A673 (cell line): ENCODE measurements around the gene STARD13. TPM values are rescaled to one million over a fixed set of nuclear protein-coding genes. Genes with fewer than 3 reads are reported as not detected.

Source experiments
- BruUV-seq: library from RNA; stranded (reverse); fragments of 400-500 nt; replicated peaks from 2 replicates; lab custom pipeline; 2021; lab: Mats Ljungman, UMichigan
- CTCF ChIA-PET: fragments of 300-600 bp; sonication (Branson Sonifier 250); formaldehyde crosslinking; loops from one replicate; lab custom pipeline; 2022; ENCODE audit warnings: antibody characterized with exemption; lab: Charles Lee
- POLR2A ChIA-PET: fragments of 300-600 bp; sonication (Branson Sonifier 250); formaldehyde crosslinking; loops from one replicate; lab custom pipeline; 2022; ENCODE audit warnings: antibody characterized with exemption; ENCODE audit not compliant: low non-redundant PET; lab: Charles Lee
- DNase-seq: peaks from one replicate; pipeline ENCODE4 v3.0.0-alpha.2; 2015; ENCODE audit warnings: low spot score
- H3K27ac ChIP-seq: fragments of 200-600 bp; sonication (generic); 2 replicates; pipeline ENCODE4 v1.5.1; 2016; ENCODE audit warnings: mixed run types, low read depth, mild to moderate bottlenecking, mixed read lengths, antibody characterized with exemption, low read length; ENCODE audit not compliant: poor library complexity, severe bottlenecking
- H3K27me3 ChIP-seq: fragments of 200-600 bp; sonication (generic); replicated peaks from 2 replicates; pipeline ENCODE4 v1.6.1; 2017; ENCODE audit warnings: mixed run types, low read depth, mild to moderate bottlenecking, mixed read lengths, antibody characterized with exemption, low read length; ENCODE audit not compliant: insufficient read depth, poor library complexity
- H3K36me3 ChIP-seq: fragments of 200-600 bp; sonication (generic); 2 replicates; pipeline ENCODE4 v1.6.1; 2016; ENCODE audit warnings: mixed run types, mild to moderate bottlenecking, mixed read lengths, antibody characterized with exemption, low read length; ENCODE audit not compliant: insufficient read depth, poor library complexity, severe bottlenecking
- H3K4me1 ChIP-seq: fragments of 200-600 bp; sonication (generic); 2 replicates; pipeline ENCODE4 v1.6.1; 2017; ENCODE audit warnings: mixed run types, mild to moderate bottlenecking, mixed read lengths, antibody characterized with exemption, low read length; ENCODE audit not compliant: insufficient read depth, poor library complexity, severe bottlenecking
- H3K4me3 ChIP-seq: fragments of 200-600 bp; sonication (generic); 2 replicates; pipeline ENCODE4 v1.5.1; 2016; ENCODE audit warnings: low read depth, mixed run types, mild to moderate bottlenecking, mixed read lengths, low read length; ENCODE audit not compliant: poor library complexity, severe bottlenecking
- H3K9me3 ChIP-seq: fragments of 200-600 bp; sonication (generic); 2 replicates; pipeline ENCODE4 v1.6.1; 2016; ENCODE audit warnings: mixed run types, low read depth, mild to moderate bottlenecking, mixed read lengths, antibody characterized with exemption, low read length; ENCODE audit not compliant: poor library complexity, severe bottlenecking
- CTCF ChIP-seq: fragments of 300-800, 200-600 bp; sonication (generic); conservative IDR thresholded peaks from 2 replicates; pipeline ENCODE4 v1.5.1; 2017; ENCODE audit warnings: low read depth, mild to moderate bottlenecking, antibody characterized with exemption, low read length, moderate library complexity, mixed read lengths
- EZH2 ChIP-seq: fragments of 200-600 bp; sonication (generic); IDR thresholded peaks from 2 replicates; pipeline ENCODE4 v1.6.1; 2017; ENCODE audit warnings: borderline replicate concordance, low read depth, mild to moderate bottlenecking, mixed read lengths, antibody characterized with exemption, low read length; ENCODE audit not compliant: poor library complexity, severe bottlenecking
- intact Hi-C: fragments of 100-400 bp; cut with micrococcal nuclease; formaldehyde crosslinking; loops from one replicate; pipeline ENCODE4 v1.10.0; 2022; ENCODE audit not compliant: unreplicated experiment
- total RNA-seq: library from RNA; stranded (reverse); gene quantifications from 2 replicates; pipeline ENCODE4 v1.2.3, GENCODE V29; 2021

Gene STARD13
- total RNA-seq, 1 experiment from 2014 or later = 45.7 TPM

- TF ChIP-seq CTCF (no peak), EZH2 (no peak)
- ChIA-PET CTCF (no interaction called here), POLR2A (interaction anchor here (0.6 kb wide), 1 partner anchor 49 kb away, joined by 3 read pairs; no protein-coding TSS in a partner anchor)
- Histone ChIP-seq H3K4me3 (no peak overlapping the region), H3K9me3 (peaks cover 4% of the 10 kb centered on the region), H3K27me3 (no peaks in the 10 kb centered on the region), H3K36me3 (peaks cover 66% of the 10 kb centered on the region), H3K27ac (no peak overlapping the region), H3K4me1 (no peaks in the 10 kb centered on the region)
- intact Hi-C loops = no loop called here
- no TSS peak for BruUV-seq
- DNase-seq = no peak
Measured at GRCh38 chr13:33134213-33134612, 151.3 kb downstream of the STARD13 start.

GRCh38 chr13:33132644-33133440, 152.7 kb downstream of the STARD13 start:
- intact Hi-C loops = no loop called here
- Histone ChIP-seq H3K9me3 (peaks cover 4% of the 10 kb centered on the region), H3K27ac (no peak overlapping the region), H3K36me3 (peaks cover 69% of the 10 kb centered on the region), H3K4me3 (no peak overlapping the region), H3K27me3 (no peaks in the 10 kb centered on the region), H3K4me1 (peaks cover 1% of the 10 kb centered on the region)
- DNase-seq = no peak
- POLR2A ChIA-PET = no interaction called here
- no TSS peak for BruUV-seq
- CTCF ChIA-PET = no interaction called here
- TF ChIP-seq EZH2 (no peak), CTCF (no peak)

GRCh38 chr13:33129886-33130285, 155.7 kb downstream of the STARD13 start:
- ChIA-PET CTCF (no interaction called here), POLR2A (no interaction called here)
- Histone ChIP-seq H3K27me3 (no peaks in the 10 kb centered on the region), H3K4me3 (no peak overlapping the region), H3K27ac (no peak overlapping the region), H3K4me1 (peaks cover 31% of the 10 kb centered on the region), H3K36me3 (peaks cover 64% of the 10 kb centered on the region), H3K9me3 (no peaks in the 10 kb centered on the region)
- TF ChIP-seq CTCF (no peak), EZH2 (no peak)
- intact Hi-C loops = no loop called here
- no peak for DNase-seq
- no TSS peak for BruUV-seq
